Measurements from ENCODE around the gene EFNA5.

GRCh38 chr5:107712359-107712870 is 41.7 kb upstream of the EFNA5 start:
- no peak for TF ChIP-seq REST (IDR thresholded peaks at IDR 0.05)
- no peak for TF ChIP-seq CTCF (IDR thresholded peaks at IDR 0.05; ENCODE audit: low read depth, low read length, missing input control)
- no peak for TF ChIP-seq NR2F2 (IDR thresholded peaks at IDR 0.05)
- TF ChIP-seq MAX (IDR thresholded peaks at IDR 0.05) = no peak
- TF ChIP-seq FOXA1 (IDR thresholded peaks at IDR 0.05) = no peak
- no peak for TF ChIP-seq RAD21 (IDR thresholded peaks at IDR 0.05)
- no peak for TF ChIP-seq YY1 (IDR thresholded peaks at IDR 0.05)

Measured in liver (tissue), 3 donors.